22Rv1 (cell line): Measurements from ENCODE around the gene STRADB.

Source experiments
- CTCF ChIP-seq: fragments of 450-650 bp; IDR thresholded peaks from 2 replicates; pipeline ENCODE4 v1.5.1; 2017; ENCODE audit warnings: mild to moderate bottlenecking
- ZFX ChIP-seq: fragments of 450-650 bp; IDR thresholded peaks from 2 replicates; pipeline ENCODE4 v1.6.1; 2017; ENCODE audit warnings: antibody characterized with exemption, borderline replicate concordance

- TF ChIP-seq CTCF, result no peak
- TF ChIP-seq ZFX, result no peak
Observed at GRCh38 chr2:201432038-201432620, 19.4 kb upstream of the STRADB start.
